ENCODE data around the gene OTUD3. TPM values are rescaled to one million over a fixed set of nuclear protein-coding genes. Genes with fewer than 3 reads are reported as not detected.

OTUD3 gene
- total RNA-seq, 1 experiment from 2014 or later = 4.0 TPM

DNA sequence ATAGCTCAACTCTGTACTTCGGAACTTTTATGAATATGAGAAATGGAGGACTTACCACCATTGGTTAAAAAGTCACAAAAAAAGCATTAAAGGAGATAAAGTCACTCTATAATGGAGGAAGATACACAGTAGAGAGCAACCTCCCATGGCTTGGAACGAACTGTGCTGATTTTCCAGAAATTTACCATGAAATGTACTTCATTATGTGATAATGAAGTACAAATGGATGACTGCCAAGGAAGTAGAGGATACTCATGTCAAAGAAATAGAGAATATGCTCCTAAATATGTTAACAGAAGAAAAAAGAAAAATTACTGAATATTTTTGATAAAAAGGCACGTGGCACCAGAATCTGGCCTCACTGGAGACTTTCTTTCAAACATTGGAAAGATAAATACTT lies 64.8 kb downstream of the OTUD3 start:
- DNase-seq (ENCODE audit: low read depth) = no peak

GRCh38 chr1:19949016-19949415 lies 66.8 kb downstream of the OTUD3 start:
- DNase-seq (ENCODE audit: low read depth) = peak; percentile 69

DNA sequence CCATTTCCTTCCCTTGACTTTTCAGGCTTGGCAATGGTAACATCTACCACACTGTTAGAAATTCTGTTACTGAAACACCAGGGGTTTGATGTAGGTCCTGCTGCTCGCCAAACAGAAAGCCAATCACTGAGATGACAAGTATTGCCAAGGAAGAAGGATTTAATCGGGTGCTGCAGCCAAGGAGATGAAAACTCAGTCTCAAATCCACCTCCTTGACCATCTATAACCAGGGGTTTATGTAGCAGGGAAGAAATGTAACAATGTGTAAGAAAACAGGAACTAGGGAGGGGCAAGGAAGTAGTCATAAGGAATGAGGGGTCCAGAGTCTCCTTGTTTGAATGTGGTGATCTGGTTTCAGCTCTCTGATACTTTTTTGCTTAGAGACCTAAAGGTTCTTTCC lies 71.9 kb downstream of the OTUD3 start:
- no peak for DNase-seq (ENCODE audit: low read depth)

GRCh38 chr1:19955534-19956170 lies 73.5 kb downstream of the OTUD3 start:
- DNase-seq (ENCODE audit: low read depth) = no peak

DNA sequence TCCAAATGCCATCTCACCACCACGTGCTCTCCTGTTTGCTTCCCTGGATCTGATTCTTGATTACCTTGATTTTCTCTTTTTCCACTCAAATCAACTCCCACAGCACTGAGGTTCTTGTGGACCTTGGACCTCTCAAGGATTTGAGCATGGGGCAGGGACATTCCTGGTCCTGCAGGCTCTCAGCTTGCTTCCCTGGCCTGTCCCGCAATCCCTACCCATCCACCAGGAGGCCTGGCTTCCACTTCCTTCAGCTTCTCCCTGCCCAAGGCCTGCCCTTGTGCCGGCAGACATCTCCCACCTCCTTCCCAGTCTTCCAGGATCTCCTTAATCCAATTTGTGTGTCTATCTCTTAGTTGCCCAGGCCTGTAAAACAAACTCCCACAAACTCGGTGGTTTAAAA lies 75.6 kb downstream of the OTUD3 start:
- no peak for DNase-seq (ENCODE audit: low read depth)

DNA sequence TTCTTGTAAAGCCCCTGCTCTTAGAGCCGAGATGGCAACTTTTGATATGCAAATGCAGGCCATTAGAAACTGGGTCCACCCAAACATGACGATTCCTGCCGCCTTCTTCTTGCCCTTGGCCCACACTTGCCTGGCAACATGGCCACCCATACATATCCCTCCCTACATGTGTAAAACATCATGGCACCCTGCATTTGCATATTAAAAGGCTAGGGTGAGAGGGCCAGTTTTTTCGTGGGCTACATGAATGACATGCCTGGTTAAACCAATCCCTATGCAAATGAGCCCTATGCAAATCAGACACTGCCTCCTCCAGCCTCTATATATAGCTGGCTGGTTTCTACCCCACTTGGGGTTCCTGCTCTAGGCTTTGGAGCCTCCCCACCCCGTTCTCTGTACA lies 78.4 kb downstream of the OTUD3 start:
- no peak for DNase-seq (ENCODE audit: low read depth)

Other genes starting within 250 kb of the OTUD3 start
- 7.4 and 9.0 TPM in 2 replicates for gene NBL1, start 238.1 kb upstream of the OTUD3 start, total RNA-seq (2014; rRNA removed)
- not detected in 2 replicates for gene HTR6, start 217.5 kb upstream of the OTUD3 start, total RNA-seq (2014; rRNA removed)
- 19.8 and 20.6 TPM in 2 replicates for gene TMCO4, start 82.5 kb upstream of the OTUD3 start, total RNA-seq (2014; rRNA removed)
- gene RNF186, start 67.1 kb upstream of the OTUD3 start, total RNA-seq (2014; rRNA removed) = not detected in 2 replicates
- not detected in 2 replicates for gene PLA2G2E, start 41.2 kb downstream of the OTUD3 start, total RNA-seq (2014; rRNA removed)
- gene PLA2G2A, start 97.2 kb downstream of the OTUD3 start, total RNA-seq (2014; rRNA removed) = not detected in 2 replicates
- gene PLA2G5, start 187.8 kb downstream of the OTUD3 start, total RNA-seq (2014; rRNA removed) = not detected in 2 replicates
- gene PLA2G2D, start 237.1 kb downstream of the OTUD3 start, total RNA-seq (2014; rRNA removed) = not detected in 2 replicates